T-cell (primary cell): ENCODE measurements around the gene MYO15B. TPM values are rescaled to one million over a fixed set of nuclear protein-coding genes. Genes with fewer than 3 reads are reported as not detected.
"Not testable (repeated sequence)": the region's sequence is repeated elsewhere in the genome, so short reads cannot be mapped to it uniquely, and the experiment has no call there.

Experiments used
- ATAC-seq, 4 experiments: fragments of 200-7000 bp in 3 of 4; fragments of 150-1000 bp in 1 of 4; cut with Tn5 transposase; replicated peaks in 1 of 4; 1 replicate in 3 of 4; 2 replicates in 1 of 4; pipeline ENCODE4 v1.10.0; 2021; ENCODE audit warnings: moderate library complexity in 3 of 4, mild to moderate bottlenecking in 2 of 4, moderate number of reproducible peaks in 1 of 4
- CTCF ChIA-PET, 2 donors: fragments of 300-600 bp; sonication (Branson Sonifier 250); formaldehyde crosslinking; loops; one replicate each; lab custom pipeline; 2022; ENCODE audit warnings: antibody characterized with exemption in 2 of 2; lab: Charles Lee
- POLR2A ChIA-PET, 2 donors: fragments of 300-600 bp; sonication (Branson Sonifier 250); formaldehyde crosslinking; loops; one replicate each; lab custom pipeline; 2022; ENCODE audit warnings: antibody characterized with exemption in 2 of 2; lab: Charles Lee
- DNase-seq, 35 experiments: peaks; one replicate each; pipeline versions ENCODE4 v3.0.0 to v3.0.0-alpha.2; 2013 to 2023
- H3K27ac ChIP-seq: one replicate; pipeline ENCODE4 v1.5.1; 2013; ENCODE audit warnings: low read length
- H3K27me3 ChIP-seq, 2 experiments: replicated peaks in 1 of 2; 1 replicate in 1 of 2; 2 replicates in 1 of 2; pipeline versions ENCODE4 v1.6.1 to v1.7.0; 2013; ENCODE audit warnings: low read length in 1 of 2, mixed read lengths in 1 of 2; ENCODE audit not compliant: control insufficient read depth in 2 of 2, insufficient read depth in 2 of 2; ENCODE audit errors: extremely low read depth in 1 of 2
- H3K36me3 ChIP-seq, 2 donors: 1 replicate in 1 of 2; 2 replicates in 1 of 2; pipeline versions ENCODE4 v1.6.1 to v1.7.0; 2013; ENCODE audit warnings: low read length in 1 of 2; ENCODE audit not compliant: control insufficient read depth in 2 of 2, insufficient read depth in 1 of 2; ENCODE audit errors: extremely low read depth in 1 of 2
- H3K4me1 ChIP-seq, 2 experiments: 1 replicate in 1 of 2; 2 replicates in 1 of 2; pipeline versions ENCODE4 v1.6.1 to v1.7.0; 2013; ENCODE audit warnings: low read length in 2 of 2, mixed read lengths in 1 of 2; ENCODE audit not compliant: insufficient read depth in 2 of 2, control insufficient read depth in 1 of 2; ENCODE audit errors: extremely low read depth in 1 of 2
- H3K4me3 ChIP-seq, 2 donors: 1 replicate in 1 of 2; 2 replicates in 1 of 2; pipeline versions ENCODE4 v1.5.1 to v1.7.0; 2013; ENCODE audit warnings: mild to moderate bottlenecking in 2 of 2, low read length in 1 of 2, moderate library complexity in 1 of 2; ENCODE audit not compliant: control insufficient read depth in 1 of 2; ENCODE audit errors: extremely low read depth in 1 of 2
- H3K9me3 ChIP-seq: 2 replicates; pipeline ENCODE4 v1.7.0; 2013
- H3K27ac Mint-ChIP-seq, 2 donors: one replicate each; pipeline ENCODE4 v1.8.0; 2020 to 2021; ENCODE audit warnings: mild to moderate bottlenecking in 2 of 2, mixed read lengths in 2 of 2
- H3K27me3 Mint-ChIP-seq, 2 donors: one replicate each; pipeline ENCODE4 v1.8.0; 2021 to 2022; ENCODE audit warnings: mixed read lengths in 2 of 2
- H3K36me3 Mint-ChIP-seq: one replicate; pipeline ENCODE4 v1.8.0; 2021; ENCODE audit warnings: mixed read lengths
- H3K4me1 Mint-ChIP-seq, 3 donors: one replicate each; pipeline ENCODE4 v1.8.0; 2020 to 2022; ENCODE audit warnings: mixed read lengths in 3 of 3, mild to moderate bottlenecking in 1 of 3
- H3K4me3 Mint-ChIP-seq, 3 donors: one replicate each; pipeline ENCODE4 v1.8.0; 2020 to 2022; ENCODE audit warnings: mild to moderate bottlenecking in 3 of 3, mixed read lengths in 3 of 3, moderate library complexity in 3 of 3
- H3K9me3 Mint-ChIP-seq, 3 donors: one replicate each; pipeline ENCODE4 v1.8.0; 2020 to 2022; ENCODE audit warnings: mixed read lengths in 3 of 3
- WGBS: methylation state at CpG from one replicate; pipeline ENCODE4 v1.1.5; 2013; ENCODE audit warnings: missing lambda C conversion rate; ENCODE audit not compliant: insufficient coverage; 5-methylcytosine and 5-hydroxymethylcytosine counted together
- total RNA-seq, 35 experiments: library from RNA in 6 of 35; stranded (reverse) in 6 of 35; fragments of 120-200 nt in 1 of 35; gene quantifications; one replicate each; pipeline versions ENCODE4 v1.2.1 to v1.2.4 and lab custom pipeline; 2013 to 2026

MYO15B gene
- total RNA-seq, 5 donors from 2014 or later (not counting 1 experiment from before 2014, with no cell fraction given): 171 to 382 (median 273) TPM

GRCh38 chr17:75638039-75638438 is 50.4 kb downstream of the MYO15B start:
- H3K4me3 ChIP-seq, H3K27ac ChIP-seq, H3K27ac Mint-ChIP-seq, H3K36me3 Mint-ChIP-seq, H3K27me3 ChIP-seq, H3K27me3 Mint-ChIP-seq, H3K9me3 Mint-ChIP-seq, H3K4me3 Mint-ChIP-seq, POLR2A ChIA-PET, H3K36me3 ChIP-seq, H3K9me3 ChIP-seq, DNase-seq, ATAC-seq: not testable (repeated sequence)
- H3K4me1 ChIP-seq: peaks cover 1 to 11% of the 10 kb centered on the region in 2 experiments
- CTCF ChIA-PET: interaction anchor here in 1 of 2 donors (1.2 kb wide), 1 partner anchor 115 kb away, joined by 3 read pairs; no protein-coding TSS in a partner anchor
- peaks cover 5 to 11% (median 8%) of the 10 kb centered on the region in 3 donors for H3K4me1 Mint-ChIP-seq
- WGBS: 97% methylated on average over 5 of the region's 12 CpGs

DNA sequence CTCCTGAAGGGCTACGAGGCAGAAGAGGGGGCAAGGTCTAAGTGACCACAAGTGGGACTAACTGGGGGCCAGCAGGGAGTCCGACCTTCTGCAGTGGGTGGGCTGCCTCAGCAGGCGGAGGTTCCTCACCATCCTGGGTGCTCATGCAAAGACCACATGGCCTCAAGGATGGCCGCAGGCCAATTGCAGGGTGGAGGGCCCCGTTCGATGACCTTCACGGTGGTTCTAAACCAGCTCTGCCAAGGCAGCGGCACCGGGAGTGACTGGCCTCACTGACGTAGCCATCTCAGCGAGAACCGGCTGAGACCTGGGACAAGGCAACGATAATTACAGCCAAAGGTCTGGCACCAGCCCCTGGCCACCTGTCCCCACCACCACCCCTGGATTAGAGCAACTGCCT is 51.3 kb downstream of the MYO15B start:
- Mint-ChIP-seq H3K27me3 (no peaks in the 10 kb centered on the region), H3K4me3 (no peak overlapping the region), H3K36me3 (peaks cover 7% of the 10 kb centered on the region), H3K9me3 (no peaks in the 10 kb centered on the region), H3K4me1 (peaks cover 1 to 4% (median 3%) of the 10 kb centered on the region in 3 donors), H3K27ac (no peak overlapping the region)
- Histone ChIP-seq H3K4me3 (no peak overlapping the region), H3K4me1 (peaks cover 0 to 2% of the 10 kb centered on the region in 2 experiments), H3K27me3 (no peaks in the 10 kb centered on the region), H3K27ac (no peak overlapping the region), H3K36me3 (peaks cover 2 to 3% of the 10 kb centered on the region in 2 donors), H3K9me3 (no peaks in the 10 kb centered on the region)
- CTCF ChIA-PET: interaction anchor here in 1 of 2 donors (1.2 kb wide), 1 partner anchor 115 kb away, joined by 3 read pairs; no protein-coding TSS in a partner anchor
- 97% methylated on average over 12 of the region's 13 CpGs for WGBS
- DNase-seq: peak in 1 of 35 experiments; percentile 2
- ATAC-seq: no peak
- POLR2A ChIA-PET: no interaction called here

GRCh38 chr17:75639327-75639726 is 51.7 kb downstream of the MYO15B start:
- no peaks in the 10 kb centered on the region for H3K9me3 Mint-ChIP-seq
- ChIA-PET POLR2A (no interaction called here), CTCF (no interaction called here)
- ATAC-seq (no peak), DNase-seq (no peak)
- no CpG with 5 or more reads among the region's 3 CpGs for WGBS
- no peaks in the 10 kb centered on the region for H3K9me3 ChIP-seq
- H3K27ac ChIP-seq: no peak overlapping the region
- peaks cover 2 to 3% of the 10 kb centered on the region in 2 donors for H3K36me3 ChIP-seq
- no peak overlapping the region for H3K4me3 ChIP-seq
- no peak overlapping the region for H3K4me3 Mint-ChIP-seq
- H3K27ac Mint-ChIP-seq: no peak overlapping the region
- H3K27me3 Mint-ChIP-seq: no peaks in the 10 kb centered on the region
- H3K27me3 ChIP-seq: no peaks in the 10 kb centered on the region
- peaks cover 7% of the 10 kb centered on the region for H3K36me3 Mint-ChIP-seq
- H3K4me1 Mint-ChIP-seq: peaks cover 0 to 2% (median 0%) of the 10 kb centered on the region in 3 donors
- H3K4me1 ChIP-seq: no peaks in the 10 kb centered on the region

- H3K36me3 ChIP-seq: peaks cover 2 to 3% of the 10 kb centered on the region in 2 donors
- CTCF ChIA-PET: no interaction called here
Measured at GRCh38 chr17:75639771-75640555, 52.4 kb downstream of the MYO15B start.

DNA sequence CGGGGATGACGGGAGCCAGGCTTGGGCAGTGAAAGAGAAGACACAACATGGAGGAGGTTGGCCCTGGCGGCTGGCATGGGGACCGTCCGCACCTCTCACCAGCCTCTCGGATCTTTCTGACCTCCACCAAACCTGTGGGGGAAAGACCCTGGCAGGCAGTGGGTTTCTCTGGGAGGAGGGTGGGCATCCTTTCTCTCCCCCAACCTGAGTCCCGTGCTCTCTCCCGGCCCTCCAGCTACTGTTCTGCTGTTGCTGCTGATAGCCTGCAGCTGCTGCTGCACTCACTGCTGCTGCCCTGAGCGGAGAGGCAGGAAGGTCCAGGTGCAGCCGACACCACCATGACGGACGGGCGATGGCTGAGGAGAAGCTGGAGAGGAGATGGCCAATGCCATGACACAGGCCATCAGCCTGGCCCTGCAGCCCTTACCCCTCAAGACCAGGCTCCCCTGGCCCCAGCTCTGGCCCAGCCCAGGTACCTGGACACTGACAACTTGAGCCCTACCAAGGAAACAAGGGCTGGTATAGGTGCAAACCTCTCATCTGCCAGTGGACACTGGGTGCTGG is 53.0 kb downstream of the MYO15B start:
- ATAC-seq: no peak
- H3K4me3 ChIP-seq: no peak overlapping the region
- no peaks in the 10 kb centered on the region for H3K4me1 ChIP-seq
- ChIA-PET POLR2A (interaction anchor here in 1 of 2 donors (0.6 kb wide), 1 partner anchor 11 kb away, joined by 3 read pairs; no protein-coding TSS in a partner anchor), CTCF (no interaction called here)
- H3K9me3 ChIP-seq: no peaks in the 10 kb centered on the region
- Mint-ChIP-seq H3K27ac (no peak overlapping the region), H3K4me1 (peaks cover 0 to 1% (median 0%) of the 10 kb centered on the region in 3 donors), H3K9me3 (no peaks in the 10 kb centered on the region), H3K27me3 (no peaks in the 10 kb centered on the region), H3K4me3 (no peak overlapping the region), H3K36me3 (peaks cover 7% of the 10 kb centered on the region)
- peaks cover 2 to 3% of the 10 kb centered on the region in 2 donors for H3K36me3 ChIP-seq
- DNase-seq: no peak
- H3K27me3 ChIP-seq: no peaks in the 10 kb centered on the region
- WGBS: 100% methylated on average over 5 of the region's 13 CpGs
- no peak overlapping the region for H3K27ac ChIP-seq

More at GRCh38 chr17:75639771-75640555, 52.4 kb downstream of the MYO15B start:
- H3K4me1 ChIP-seq: no peaks in the 10 kb centered on the region
- no peak overlapping the region for H3K27ac ChIP-seq
- no peak for ATAC-seq
- H3K4me3 ChIP-seq: no peak overlapping the region
- no peak for DNase-seq
- H3K4me3 Mint-ChIP-seq: no peak overlapping the region
- no peaks in the 10 kb centered on the region for H3K9me3 Mint-ChIP-seq
- POLR2A ChIA-PET: interaction anchor here in 1 of 2 donors (0.6 kb wide), 1 partner anchor 11 kb away, joined by 3 read pairs; no protein-coding TSS in a partner anchor
- H3K36me3 Mint-ChIP-seq: peaks cover 7% of the 10 kb centered on the region
- no peak overlapping the region for H3K27ac Mint-ChIP-seq
- no peaks in the 10 kb centered on the region for H3K4me1 Mint-ChIP-seq
- no peaks in the 10 kb centered on the region for H3K27me3 ChIP-seq
- no peaks in the 10 kb centered on the region for H3K9me3 ChIP-seq
- H3K27me3 Mint-ChIP-seq: no peaks in the 10 kb centered on the region
- WGBS: 93% methylated on average over 26 of the region's 30 CpGs

GRCh38 chr17:75641343-75641742 is 53.7 kb downstream of the MYO15B start:
- Histone ChIP-seq H3K27me3 (no peaks in the 10 kb centered on the region), H3K4me1 (peaks cover 0 to 6% of the 10 kb centered on the region in 2 experiments), H3K36me3 (peaks cover 2 to 4% of the 10 kb centered on the region in 2 donors), H3K4me3 (no peak overlapping the region), H3K27ac (no peak overlapping the region), H3K9me3 (no peaks in the 10 kb centered on the region)
- Mint-ChIP-seq H3K36me3 (peaks cover 7% of the 10 kb centered on the region), H3K27me3 (no peaks in the 10 kb centered on the region), H3K4me1 (peaks cover 2 to 8% (median 6%) of the 10 kb centered on the region in 3 donors), H3K9me3 (no peaks in the 10 kb centered on the region), H3K27ac (no peak overlapping the region), H3K4me3 (no peak overlapping the region)
- no peak for DNase-seq
- 89% methylated on average over 6 of the region's 9 CpGs for WGBS
- ChIA-PET CTCF (interaction anchor here in 1 of 2 donors (0.6 to 0.7 kb wide), 2 partner anchors 81 to 1177 kb away, joined by 3 to 4 read pairs; no protein-coding TSS in a partner anchor), POLR2A (no interaction called here)
- no peak for ATAC-seq
